Measurements from ENCODE around the gene CNTNAP5.

- TF ChIP-seq, protein P1, sequence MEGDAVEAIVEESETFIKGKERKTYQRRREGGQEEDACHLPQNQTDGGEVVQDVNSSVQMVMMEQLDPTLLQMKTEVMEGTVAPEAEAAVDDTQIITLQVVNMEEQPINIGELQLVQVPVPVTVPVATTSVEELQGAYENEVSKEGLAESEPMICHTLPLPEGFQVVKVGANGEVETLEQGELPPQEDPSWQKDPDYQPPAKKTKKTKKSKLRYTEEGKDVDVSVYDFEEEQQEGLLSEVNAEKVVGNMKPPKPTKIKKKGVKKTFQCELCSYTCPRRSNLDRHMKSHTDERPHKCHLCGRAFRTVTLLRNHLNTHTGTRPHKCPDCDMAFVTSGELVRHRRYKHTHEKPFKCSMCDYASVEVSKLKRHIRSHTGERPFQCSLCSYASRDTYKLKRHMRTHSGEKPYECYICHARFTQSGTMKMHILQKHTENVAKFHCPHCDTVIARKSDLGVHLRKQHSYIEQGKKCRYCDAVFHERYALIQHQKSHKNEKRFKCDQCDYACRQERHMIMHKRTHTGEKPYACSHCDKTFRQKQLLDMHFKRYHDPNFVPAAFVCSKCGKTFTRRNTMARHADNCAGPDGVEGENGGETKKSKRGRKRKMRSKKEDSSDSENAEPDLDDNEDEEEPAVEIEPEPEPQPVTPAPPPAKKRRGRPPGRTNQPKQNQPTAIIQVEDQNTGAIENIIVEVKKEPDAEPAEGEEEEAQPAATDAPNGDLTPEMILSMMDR (IDR thresholded peaks at IDR 0.05), result no peak
- no peak for TF ChIP-seq POLR2A (IDR thresholded peaks at IDR 0.05)
Measured at GRCh38 chr2:124380221-124380749, 355.2 kb downstream of the CNTNAP5 start.
